Upper lobe of left lung (tissue), 4 donors: ENCODE data around the gene AOC2.

ENCODE experiments used
- POLR2AphosphoS5 ChIP-seq, 2 donors: sonication (generic); formaldehyde crosslinking; IDR thresholded peaks; one replicate each; pipeline ENCODE4 v1.5.1; 2017; ENCODE audit warnings: antibody characterized with exemption in 2 of 2
- TF ChIP-seq, protein P1 (sequence below), 6 experiments: fragments of 450-650 bp in 4 of 6; fragments of 200-600 bp in 2 of 6; sonication (generic) in 2 of 6; IDR thresholded peaks; one replicate each; pipeline ENCODE4 v1.5.1; 2016 to 2019; ENCODE audit warnings: antibody characterized with exemption in 6 of 6

GRCh38 chr17:42835732-42836131 is 8.6 kb upstream of the AOC2 start:
- TF ChIP-seq, protein P1, sequence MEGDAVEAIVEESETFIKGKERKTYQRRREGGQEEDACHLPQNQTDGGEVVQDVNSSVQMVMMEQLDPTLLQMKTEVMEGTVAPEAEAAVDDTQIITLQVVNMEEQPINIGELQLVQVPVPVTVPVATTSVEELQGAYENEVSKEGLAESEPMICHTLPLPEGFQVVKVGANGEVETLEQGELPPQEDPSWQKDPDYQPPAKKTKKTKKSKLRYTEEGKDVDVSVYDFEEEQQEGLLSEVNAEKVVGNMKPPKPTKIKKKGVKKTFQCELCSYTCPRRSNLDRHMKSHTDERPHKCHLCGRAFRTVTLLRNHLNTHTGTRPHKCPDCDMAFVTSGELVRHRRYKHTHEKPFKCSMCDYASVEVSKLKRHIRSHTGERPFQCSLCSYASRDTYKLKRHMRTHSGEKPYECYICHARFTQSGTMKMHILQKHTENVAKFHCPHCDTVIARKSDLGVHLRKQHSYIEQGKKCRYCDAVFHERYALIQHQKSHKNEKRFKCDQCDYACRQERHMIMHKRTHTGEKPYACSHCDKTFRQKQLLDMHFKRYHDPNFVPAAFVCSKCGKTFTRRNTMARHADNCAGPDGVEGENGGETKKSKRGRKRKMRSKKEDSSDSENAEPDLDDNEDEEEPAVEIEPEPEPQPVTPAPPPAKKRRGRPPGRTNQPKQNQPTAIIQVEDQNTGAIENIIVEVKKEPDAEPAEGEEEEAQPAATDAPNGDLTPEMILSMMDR (IDR thresholded peaks at IDR 0.05) = no peak
- no peak for TF ChIP-seq POLR2AphosphoS5 (IDR thresholded peaks at IDR 0.05)
